Endothelial cell (in vitro differentiated cells): ENCODE measurements around the gene RASGEF1C. TPM values are rescaled to one million over a fixed set of nuclear protein-coding genes. Genes with fewer than 3 reads are reported as not detected.

ENCODE experiments used
- DNase-seq: peaks from one replicate; pipeline ENCODE4 v3.0.0; 2021; ENCODE audit warnings: low spot score
- H3K27ac Mint-ChIP-seq: one replicate; pipeline ENCODE4 v1.8.0; 2021; ENCODE audit warnings: mixed read lengths, inconsistent platforms; ENCODE audit not compliant: unreplicated experiment
- H3K27me3 Mint-ChIP-seq: one replicate; pipeline ENCODE4 v1.8.0; 2021; ENCODE audit warnings: mild to moderate bottlenecking, moderate library complexity, mixed read lengths, inconsistent platforms; ENCODE audit not compliant: unreplicated experiment
- H3K36me3 Mint-ChIP-seq: one replicate; pipeline ENCODE4 v1.8.0; 2021; ENCODE audit warnings: mild to moderate bottlenecking, low read depth, mixed read lengths, inconsistent platforms; ENCODE audit not compliant: unreplicated experiment
- H3K4me1 Mint-ChIP-seq: one replicate; pipeline ENCODE4 v1.8.0; 2021; ENCODE audit warnings: mild to moderate bottlenecking, mixed read lengths, inconsistent platforms; ENCODE audit not compliant: unreplicated experiment
- H3K4me3 Mint-ChIP-seq: one replicate; pipeline ENCODE4 v1.8.0; 2021; ENCODE audit warnings: mild to moderate bottlenecking, mixed read lengths, inconsistent platforms; ENCODE audit not compliant: unreplicated experiment
- H3K9me3 Mint-ChIP-seq: one replicate; pipeline ENCODE4 v1.8.0; 2021; ENCODE audit warnings: mixed read lengths, inconsistent platforms; ENCODE audit not compliant: unreplicated experiment
- total RNA-seq: library from RNA; stranded (reverse); fragmentation: NEBNext Ultra II Directional; extraction: Animal tissue kit (Norgen Biotek cat#: 25700); gene quantifications from one replicate; pipeline ENCODE4 v1.2.1, GENCODE V29; 2021; ENCODE audit not compliant: unreplicated experiment
- TF ChIP-seq, protein P1 (sequence below): fragments of 200-600 bp; sonication (generic); IDR thresholded peaks from one replicate; pipeline ENCODE4 v1.5.0; 2021; ENCODE audit warnings: antibody characterized with exemption; ENCODE audit not compliant: unreplicated experiment

The RASGEF1C gene
- total RNA-seq, 1 donor from 2014 or later = 0.64 TPM

DNA sequence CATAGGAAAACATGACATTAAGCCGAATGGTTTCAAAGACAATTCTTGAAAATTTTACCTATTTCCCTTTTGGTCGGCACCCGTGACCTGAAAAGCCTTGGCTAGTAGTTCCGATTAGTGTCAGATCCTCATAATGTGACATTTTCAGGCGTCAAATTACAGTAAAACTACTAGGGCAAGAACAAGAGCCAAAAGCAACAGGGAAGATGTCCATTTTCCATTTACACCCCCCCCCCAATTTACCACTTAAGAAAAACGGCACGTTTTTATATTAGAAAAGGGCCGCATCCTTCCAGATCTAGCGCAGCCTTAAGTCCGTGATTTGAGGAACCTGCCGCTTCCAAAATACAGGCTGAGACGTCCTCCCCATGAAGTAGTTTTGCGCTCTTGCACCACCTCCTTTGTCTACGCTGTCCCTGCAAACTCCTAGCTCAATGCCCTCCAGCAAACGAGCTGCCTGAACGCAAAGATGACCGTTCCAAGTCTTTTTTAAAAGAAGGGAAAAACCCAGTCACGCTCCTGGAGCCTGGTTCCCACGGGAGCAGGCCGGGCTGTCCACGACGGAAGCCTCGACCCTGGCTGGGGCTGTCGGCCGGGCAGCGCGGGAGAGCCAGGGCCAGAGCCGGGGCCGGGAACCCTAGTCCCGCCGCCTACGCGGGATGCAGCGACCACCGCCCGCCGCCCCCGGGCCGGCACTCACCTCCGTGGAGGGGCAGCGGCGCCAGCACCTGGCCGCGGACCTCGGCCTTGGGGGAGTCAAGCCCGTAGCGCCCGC lies 138.1 kb downstream of the RASGEF1C start:
- H3K36me3 Mint-ChIP-seq = peaks cover 8% of the 10 kb centered on the region
- peak; percentile 59 for DNase-seq
- H3K9me3 Mint-ChIP-seq = no peaks in the 10 kb centered on the region
- TF ChIP-seq, protein P1, sequence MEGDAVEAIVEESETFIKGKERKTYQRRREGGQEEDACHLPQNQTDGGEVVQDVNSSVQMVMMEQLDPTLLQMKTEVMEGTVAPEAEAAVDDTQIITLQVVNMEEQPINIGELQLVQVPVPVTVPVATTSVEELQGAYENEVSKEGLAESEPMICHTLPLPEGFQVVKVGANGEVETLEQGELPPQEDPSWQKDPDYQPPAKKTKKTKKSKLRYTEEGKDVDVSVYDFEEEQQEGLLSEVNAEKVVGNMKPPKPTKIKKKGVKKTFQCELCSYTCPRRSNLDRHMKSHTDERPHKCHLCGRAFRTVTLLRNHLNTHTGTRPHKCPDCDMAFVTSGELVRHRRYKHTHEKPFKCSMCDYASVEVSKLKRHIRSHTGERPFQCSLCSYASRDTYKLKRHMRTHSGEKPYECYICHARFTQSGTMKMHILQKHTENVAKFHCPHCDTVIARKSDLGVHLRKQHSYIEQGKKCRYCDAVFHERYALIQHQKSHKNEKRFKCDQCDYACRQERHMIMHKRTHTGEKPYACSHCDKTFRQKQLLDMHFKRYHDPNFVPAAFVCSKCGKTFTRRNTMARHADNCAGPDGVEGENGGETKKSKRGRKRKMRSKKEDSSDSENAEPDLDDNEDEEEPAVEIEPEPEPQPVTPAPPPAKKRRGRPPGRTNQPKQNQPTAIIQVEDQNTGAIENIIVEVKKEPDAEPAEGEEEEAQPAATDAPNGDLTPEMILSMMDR = no peak
- H3K4me3 Mint-ChIP-seq = peak overlapping the region; percentile 98
- peaks cover 12% of the 10 kb centered on the region for H3K27me3 Mint-ChIP-seq
- H3K4me1 Mint-ChIP-seq = peaks cover 20% of the 10 kb centered on the region
- H3K27ac Mint-ChIP-seq = peak overlapping the region; percentile 67

DNA sequence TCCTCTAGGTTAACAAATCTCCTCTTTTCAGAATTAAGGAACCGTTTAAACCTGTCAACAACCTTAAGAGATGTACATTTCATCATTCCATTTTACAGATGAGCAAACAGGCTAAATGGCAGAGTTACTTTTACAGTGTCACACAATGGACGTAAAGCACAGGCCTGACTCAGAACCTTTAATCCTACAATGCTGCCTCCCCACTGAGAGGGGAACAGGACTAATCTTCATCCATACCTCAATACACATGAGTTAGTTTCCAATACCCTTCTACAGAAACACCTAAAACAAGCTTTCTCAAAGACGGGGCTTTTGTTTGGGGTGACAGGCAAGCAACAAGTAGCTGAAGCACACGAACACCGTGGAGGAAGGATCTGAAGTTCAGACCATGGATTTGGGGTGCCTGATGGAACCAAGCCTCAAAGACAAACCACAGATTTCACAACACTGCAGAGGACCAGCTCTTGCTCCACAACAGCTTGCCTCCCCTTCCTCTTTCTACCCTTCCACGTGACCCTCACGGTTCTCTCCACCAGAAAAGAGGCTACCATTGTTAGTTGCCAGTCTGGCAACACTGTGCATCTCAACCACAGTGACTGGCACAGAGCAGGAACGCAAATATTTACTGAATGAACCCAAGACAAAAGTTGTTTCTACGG lies 139.3 kb downstream of the RASGEF1C start:
- peaks cover 8% of the 10 kb centered on the region for H3K36me3 Mint-ChIP-seq
- TF ChIP-seq, protein P1 = no peak
- no peak for DNase-seq
- peaks cover 12% of the 10 kb centered on the region for H3K27me3 Mint-ChIP-seq
- peak overlapping the region; percentile 98 for H3K4me3 Mint-ChIP-seq
- no peak overlapping the region for H3K27ac Mint-ChIP-seq
- no peaks in the 10 kb centered on the region for H3K9me3 Mint-ChIP-seq
- H3K4me1 Mint-ChIP-seq = peaks cover 20% of the 10 kb centered on the region

DNA sequence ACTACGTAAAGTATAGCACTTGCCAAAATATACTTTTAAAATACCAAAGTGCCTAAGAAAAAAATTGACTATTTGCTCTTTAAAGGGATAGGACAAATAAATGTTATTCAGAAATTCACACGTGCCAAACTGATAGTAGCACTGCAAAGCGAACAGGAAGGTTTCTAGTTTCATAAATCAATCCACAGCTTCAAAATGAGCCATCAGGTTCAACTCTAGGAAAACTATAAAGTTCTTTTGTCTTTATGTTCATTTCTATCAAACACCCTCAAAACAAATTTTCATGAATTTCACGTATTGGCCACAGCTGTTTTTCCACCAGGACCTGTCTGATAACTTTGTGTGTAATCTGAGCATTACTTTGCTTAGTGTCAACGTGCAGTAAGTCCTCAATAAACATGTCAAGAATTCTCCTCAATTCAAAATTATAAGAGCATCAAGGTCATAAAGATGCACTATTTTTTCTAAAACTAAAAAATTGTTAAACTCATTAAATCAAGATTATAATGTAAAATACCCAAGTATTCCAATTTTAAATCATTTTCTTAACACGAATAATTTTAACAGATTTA lies 140.4 kb downstream of the RASGEF1C start:
- Mint-ChIP-seq H3K4me1 (peaks cover 20% of the 10 kb centered on the region), H3K4me3 (no peak overlapping the region), H3K9me3 (no peaks in the 10 kb centered on the region), H3K27me3 (peaks cover 9% of the 10 kb centered on the region), H3K36me3 (peaks cover 8% of the 10 kb centered on the region), H3K27ac (no peak overlapping the region)
- DNase-seq = no peak
- TF ChIP-seq, protein P1 = no peak

DNA sequence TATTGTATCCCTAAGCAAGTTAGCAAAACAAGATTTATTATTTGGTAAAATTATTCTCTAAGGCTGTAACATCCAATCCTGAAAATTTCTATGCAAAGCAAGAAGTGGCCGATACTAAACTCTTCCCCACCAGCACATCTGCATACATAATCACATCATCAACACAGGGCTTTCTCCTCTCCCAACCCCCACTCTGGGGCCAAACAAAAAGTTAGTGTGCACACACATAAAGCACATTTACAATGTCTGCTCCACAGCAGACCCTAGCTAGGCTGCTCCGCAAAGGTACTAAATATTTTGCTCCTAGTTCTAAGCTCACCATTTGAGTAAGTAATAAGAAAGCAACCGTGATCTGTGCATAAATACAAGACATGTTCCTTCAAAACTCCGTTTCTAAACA lies 141.0 kb downstream of the RASGEF1C start:
- Mint-ChIP-seq H3K4me1 (peaks cover 20% of the 10 kb centered on the region), H3K36me3 (peaks cover 8% of the 10 kb centered on the region), H3K9me3 (no peaks in the 10 kb centered on the region), H3K27me3 (peaks cover 7% of the 10 kb centered on the region), H3K27ac (no peak overlapping the region), H3K4me3 (no peak overlapping the region)
- TF ChIP-seq, protein P1 = no peak
- no peak for DNase-seq

DNA sequence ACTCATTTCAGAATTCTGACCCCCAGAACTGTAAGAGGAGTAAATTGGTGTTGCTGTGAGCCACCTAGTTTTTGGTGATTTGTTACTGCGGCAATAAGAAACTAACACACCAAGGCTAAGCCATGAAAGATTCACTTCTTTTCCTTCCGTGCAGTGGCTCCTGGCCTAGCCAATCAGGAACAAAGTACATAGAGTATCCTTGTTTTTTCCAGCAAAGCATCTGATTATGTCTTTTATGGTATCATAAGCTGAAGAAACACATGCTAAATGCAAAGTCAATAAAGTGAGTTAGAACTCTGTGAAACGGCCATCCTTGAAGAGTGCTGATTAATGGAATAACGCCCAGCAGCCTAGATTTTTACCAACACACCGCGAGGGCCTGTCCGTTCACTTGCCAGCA lies 148.8 kb downstream of the RASGEF1C start:
- H3K27me3 Mint-ChIP-seq = no peaks in the 10 kb centered on the region
- H3K4me1 Mint-ChIP-seq = peaks cover 26% of the 10 kb centered on the region
- no peaks in the 10 kb centered on the region for H3K9me3 Mint-ChIP-seq
- TF ChIP-seq, protein P1 = no peak
- no peak overlapping the region for H3K4me3 Mint-ChIP-seq
- H3K36me3 Mint-ChIP-seq = peaks cover 15% of the 10 kb centered on the region
- no peak for DNase-seq
- no peak overlapping the region for H3K27ac Mint-ChIP-seq
